HCT116 (cell line): ENCODE measurements around the gene NRXN2.

Source experiments
- CEBPB ChIP-seq: IDR thresholded peaks from 2 replicates; pipeline ENCODE4 v1.6.1; 2012; ENCODE audit warnings: low read depth
- EGR1 ChIP-seq: IDR thresholded peaks from 2 replicates; pipeline ENCODE4 v1.6.1; 2012; ENCODE audit warnings: low read depth
- ELF1 ChIP-seq: IDR thresholded peaks from 2 replicates; pipeline ENCODE4 v1.6.1; 2012; ENCODE audit warnings: low read depth, borderline replicate concordance
- EZH2 ChIP-seq: fragments of 200-600 bp; sonication (generic); IDR thresholded peaks from 2 replicates; pipeline ENCODE4 v1.6.1; 2017; ENCODE audit warnings: antibody characterized with exemption, mixed run types
- EZH2phosphoT487 ChIP-seq: fragments of 200-600 bp; IDR thresholded peaks from 2 replicates; pipeline ENCODE4 v1.6.1; 2018; ENCODE audit warnings: antibody characterized with exemption, borderline replicate concordance
- JUND ChIP-seq: IDR thresholded peaks from 2 replicates; pipeline ENCODE4 v1.6.1; 2012
- POLR2A ChIP-seq: IDR thresholded peaks from 2 replicates; pipeline ENCODE4 v1.7.0; 2011; ENCODE audit warnings: borderline replicate concordance; ENCODE audit not compliant: insufficient read depth, insufficient read length; ENCODE audit errors: extremely low read depth
- POLR2AphosphoS5 ChIP-seq: IDR thresholded peaks from 2 replicates; pipeline ENCODE4 v1.6.1; 2011; ENCODE audit warnings: mild to moderate bottlenecking, low read depth, low read length, moderate library complexity
- SIN3A ChIP-seq: IDR thresholded peaks from 2 replicates; pipeline ENCODE4 v1.6.1; 2012; ENCODE audit warnings: low read depth
- SP1 ChIP-seq: IDR thresholded peaks from 2 replicates; pipeline ENCODE4 v1.6.1; 2012; ENCODE audit warnings: low read depth
- TCF7L2 ChIP-seq: IDR thresholded peaks from 2 replicates; pipeline ENCODE4 v1.7.0; 2011; ENCODE audit warnings: borderline replicate concordance, inconsistent platforms; ENCODE audit not compliant: insufficient read depth, insufficient read length; ENCODE audit errors: extremely low read depth
- ZNF274 ChIP-seq: fragments of 200-500 bp; sonication (Bioruptor generic); IDR thresholded peaks from 2 replicates; pipeline ENCODE4 v1.6.1; 2014; ENCODE audit warnings: mild to moderate bottlenecking, low read depth, low read length, inconsistent platforms
- TF ChIP-seq, protein P1 (sequence below), 3 experiments: fragments of 200-600 bp in 1 of 3; sonication (generic) in 1 of 3; IDR thresholded peaks in 2 of 3; conservative IDR thresholded peaks in 1 of 3; 2 replicates each; pipeline ENCODE4 v1.5.1; 2012 to 2017; ENCODE audit warnings: low read depth in 2 of 3, low read length in 2 of 3, antibody characterized with exemption in 1 of 3, borderline replicate concordance in 1 of 3, control low read depth in 1 of 3, mild to moderate bottlenecking in 1 of 3, mixed read lengths in 1 of 3, mixed run types in 1 of 3, moderate library complexity in 1 of 3; ENCODE audit not compliant: insufficient read depth in 1 of 3
- TF ChIP-seq, protein P2 (sequence below): IDR thresholded peaks from 2 replicates; pipeline ENCODE4 v1.6.1; 2012

DNA sequence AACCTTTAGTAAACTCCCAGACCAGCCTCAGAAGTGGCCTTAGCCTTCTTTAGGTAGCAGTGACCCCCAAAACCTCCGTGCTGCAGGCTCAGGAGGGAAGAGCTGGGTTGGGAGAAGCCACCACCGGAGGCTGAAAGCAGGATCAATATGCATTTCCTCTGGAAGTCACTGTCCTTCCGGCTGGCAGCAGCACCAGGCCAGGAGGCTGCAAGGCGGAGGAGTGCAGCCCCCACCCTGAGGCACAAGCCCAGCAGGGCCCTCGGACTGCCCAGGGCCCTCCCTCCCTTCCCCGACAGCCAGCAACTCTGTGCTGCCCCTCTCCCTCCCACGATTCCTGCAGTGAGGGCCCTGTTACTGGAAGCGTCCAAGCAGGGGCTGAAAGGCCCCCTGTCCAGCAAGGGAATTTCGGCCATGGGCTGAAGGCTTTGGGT is 3.2 kb upstream of the NRXN2 start:
- TF ChIP-seq, protein P1, sequence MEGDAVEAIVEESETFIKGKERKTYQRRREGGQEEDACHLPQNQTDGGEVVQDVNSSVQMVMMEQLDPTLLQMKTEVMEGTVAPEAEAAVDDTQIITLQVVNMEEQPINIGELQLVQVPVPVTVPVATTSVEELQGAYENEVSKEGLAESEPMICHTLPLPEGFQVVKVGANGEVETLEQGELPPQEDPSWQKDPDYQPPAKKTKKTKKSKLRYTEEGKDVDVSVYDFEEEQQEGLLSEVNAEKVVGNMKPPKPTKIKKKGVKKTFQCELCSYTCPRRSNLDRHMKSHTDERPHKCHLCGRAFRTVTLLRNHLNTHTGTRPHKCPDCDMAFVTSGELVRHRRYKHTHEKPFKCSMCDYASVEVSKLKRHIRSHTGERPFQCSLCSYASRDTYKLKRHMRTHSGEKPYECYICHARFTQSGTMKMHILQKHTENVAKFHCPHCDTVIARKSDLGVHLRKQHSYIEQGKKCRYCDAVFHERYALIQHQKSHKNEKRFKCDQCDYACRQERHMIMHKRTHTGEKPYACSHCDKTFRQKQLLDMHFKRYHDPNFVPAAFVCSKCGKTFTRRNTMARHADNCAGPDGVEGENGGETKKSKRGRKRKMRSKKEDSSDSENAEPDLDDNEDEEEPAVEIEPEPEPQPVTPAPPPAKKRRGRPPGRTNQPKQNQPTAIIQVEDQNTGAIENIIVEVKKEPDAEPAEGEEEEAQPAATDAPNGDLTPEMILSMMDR (IDR thresholded peaks at IDR 0.05 in 2 of 3, conservative IDR thresholded peaks at IDR 0.05 in 1 of 3; ENCODE audit: borderline replicate concordance in 1 of 3, insufficient read depth in 1 of 3, low read depth in 2 of 3, low read length in 2 of 3), result no peak
- TF ChIP-seq EZH2phosphoT487 (no peak), SP1 (no peak), POLR2A (no peak), JUND (no peak), ZNF274 (no peak), TCF7L2 (no peak), SIN3A (no peak), CEBPB (no peak), POLR2AphosphoS5 (no peak), ELF1 (no peak), EGR1 (no peak), EZH2 (no peak)
- TF ChIP-seq, protein P2, sequence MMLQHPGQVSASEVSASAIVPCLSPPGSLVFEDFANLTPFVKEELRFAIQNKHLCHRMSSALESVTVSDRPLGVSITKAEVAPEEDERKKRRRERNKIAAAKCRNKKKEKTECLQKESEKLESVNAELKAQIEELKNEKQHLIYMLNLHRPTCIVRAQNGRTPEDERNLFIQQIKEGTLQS, result no peak
